ENCODE data around the gene FBXL16. TPM values are rescaled to one million over a fixed set of nuclear protein-coding genes. Genes with fewer than 3 reads are reported as not detected.
A peak's percentile ranks its signal among the peaks of the same experiment; 100 is the strongest.

Gene FBXL16
- total and polyA plus RNA-seq, 12 donors, result 0.04 to 0.64 (median 0.10) TPM; not detected in 4

DNA sequence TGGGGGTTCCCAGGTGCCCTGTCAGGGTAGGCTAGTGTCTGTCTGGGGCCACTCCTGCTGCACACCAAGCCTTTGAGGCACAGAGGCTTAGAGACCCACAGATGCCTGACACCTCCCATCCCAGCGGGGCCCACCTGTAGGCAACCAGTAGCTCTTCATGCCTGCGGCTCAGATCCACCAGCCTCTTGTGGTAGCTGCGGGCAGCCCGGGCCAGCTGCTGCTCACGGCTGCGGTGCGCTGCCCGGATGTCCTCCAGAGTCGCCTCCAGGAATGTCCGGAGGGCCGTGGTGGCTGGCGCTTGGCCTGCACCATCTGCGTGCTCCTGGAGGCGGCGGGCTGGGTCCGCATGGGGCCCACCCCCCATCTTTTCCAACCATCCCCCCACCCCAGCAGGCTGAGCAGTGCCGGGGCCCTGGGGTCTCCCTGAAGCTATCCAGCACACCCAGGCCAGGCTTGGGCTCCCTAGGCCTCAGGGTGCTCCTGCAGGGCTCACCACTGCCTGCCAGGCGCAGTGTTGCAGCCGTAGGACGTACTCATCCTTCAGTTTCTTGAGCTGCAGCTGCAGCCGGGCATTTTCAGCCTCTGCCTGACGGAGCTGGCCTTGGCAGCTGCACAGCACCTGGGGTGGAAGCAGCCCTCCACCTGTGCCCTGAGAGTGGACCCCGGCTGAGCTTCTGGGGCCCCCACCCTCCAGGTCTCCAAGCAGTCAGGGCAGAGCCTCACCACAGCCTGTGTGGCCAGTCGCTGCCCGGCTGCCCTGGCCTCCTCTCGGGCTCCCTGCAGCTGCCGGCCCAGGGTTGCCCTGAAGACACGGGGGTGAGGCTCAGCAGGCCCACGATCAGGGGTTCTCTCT lies 18.8 kb upstream of the FBXL16 start:
- DNase-seq (peak in 1 of 2 donors; percentile 13), ATAC-seq (no peak)
- Histone ChIP-seq H3K4me1 (peaks cover 23 to 56% (median 48%) of the 10 kb centered on the region in 9 donors), H3K36me3 (peaks cover 0 to 7% (median 0%) of the 10 kb centered on the region in 9 donors), H3K27me3 (peaks cover 0 to 32% (median 23%) of the 10 kb centered on the region in 7 donors), H3K9me3 (no peaks in the 10 kb centered on the region), H3K27ac (no peak overlapping the region), H3K4me3 (no peak overlapping the region)
- TF ChIP-seq, protein P1, sequence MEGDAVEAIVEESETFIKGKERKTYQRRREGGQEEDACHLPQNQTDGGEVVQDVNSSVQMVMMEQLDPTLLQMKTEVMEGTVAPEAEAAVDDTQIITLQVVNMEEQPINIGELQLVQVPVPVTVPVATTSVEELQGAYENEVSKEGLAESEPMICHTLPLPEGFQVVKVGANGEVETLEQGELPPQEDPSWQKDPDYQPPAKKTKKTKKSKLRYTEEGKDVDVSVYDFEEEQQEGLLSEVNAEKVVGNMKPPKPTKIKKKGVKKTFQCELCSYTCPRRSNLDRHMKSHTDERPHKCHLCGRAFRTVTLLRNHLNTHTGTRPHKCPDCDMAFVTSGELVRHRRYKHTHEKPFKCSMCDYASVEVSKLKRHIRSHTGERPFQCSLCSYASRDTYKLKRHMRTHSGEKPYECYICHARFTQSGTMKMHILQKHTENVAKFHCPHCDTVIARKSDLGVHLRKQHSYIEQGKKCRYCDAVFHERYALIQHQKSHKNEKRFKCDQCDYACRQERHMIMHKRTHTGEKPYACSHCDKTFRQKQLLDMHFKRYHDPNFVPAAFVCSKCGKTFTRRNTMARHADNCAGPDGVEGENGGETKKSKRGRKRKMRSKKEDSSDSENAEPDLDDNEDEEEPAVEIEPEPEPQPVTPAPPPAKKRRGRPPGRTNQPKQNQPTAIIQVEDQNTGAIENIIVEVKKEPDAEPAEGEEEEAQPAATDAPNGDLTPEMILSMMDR (IDR thresholded peaks at IDR 0.05), result no peak
- intact Hi-C loops (cut with DNase I), result no loop called here
- whole genome bisulfite sequencing, 2 donors, result 63 to 69% methylated on average over 29 of the region's 29 CpGs

DNA sequence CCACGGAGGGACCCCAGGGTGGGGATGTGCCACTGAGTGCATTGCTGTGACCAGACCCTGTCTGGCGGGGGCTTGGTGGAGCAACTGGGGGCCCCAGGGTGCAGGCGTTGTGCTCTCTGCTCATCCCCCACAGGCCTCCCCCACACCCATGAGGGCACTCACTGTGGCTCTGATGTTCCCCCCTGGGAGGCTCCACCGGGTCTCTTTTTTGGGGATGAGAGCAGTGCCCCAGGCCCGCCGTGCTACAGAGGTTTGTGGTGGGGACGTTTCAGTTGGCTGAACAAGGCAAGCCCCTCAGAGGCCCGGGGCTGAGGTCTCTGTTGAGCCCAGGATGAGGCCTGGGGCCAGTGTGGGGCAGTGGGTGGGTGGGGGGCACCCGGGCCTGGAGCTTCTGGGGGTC lies 18.1 kb upstream of the FBXL16 start:
- Histone ChIP-seq H3K27ac (no peak overlapping the region), H3K4me3 (no peak overlapping the region), H3K36me3 (peaks cover 0 to 7% (median 0%) of the 10 kb centered on the region in 9 donors), H3K4me1 (peaks cover 23 to 59% (median 51%) of the 10 kb centered on the region in 9 donors), H3K9me3 (no peaks in the 10 kb centered on the region), H3K27me3 (peaks cover 0 to 32% (median 23%) of the 10 kb centered on the region in 7 donors)
- intact Hi-C loops (cut with DNase I), result no loop called here
- TF ChIP-seq, protein P1 (IDR thresholded peaks at IDR 0.05), result no peak
- WGBS, 2 donors, result 84% methylated on average over 9 of the region's 9 CpGs
- DNase-seq, result peak in 1 of 2 donors; percentile 6
- no peak for ATAC-seq

- H3K9me3 ChIP-seq, result no peaks in the 10 kb centered on the region
- peaks cover 0 to 27% (median 21%) of the 10 kb centered on the region in 7 donors for H3K27me3 ChIP-seq
- TF ChIP-seq, protein P1 (IDR thresholded peaks at IDR 0.05), result no peak
- H3K4me1 ChIP-seq, result peaks cover 18 to 54% (median 44%) of the 10 kb centered on the region in 9 donors
- 88 to 90% methylated on average over 24 of the region's 24 CpGs for WGBS, 2 donors
- H3K27ac ChIP-seq, result no peak overlapping the region
- H3K36me3 ChIP-seq, result peaks cover 0 to 7% (median 0%) of the 10 kb centered on the region in 9 donors
- intact Hi-C loops (cut with DNase I), result no loop called here
- DNase-seq, result peak in 1 of 2 donors; percentile 14
- no peak overlapping the region for H3K4me3 ChIP-seq
- no peak for ATAC-seq
These were observed 17.4 kb upstream of the FBXL16 start for GRCh38 chr16:722835-723633.
